Renal cortex interstitium (tissue), 11 donors: Measurements from ENCODE around the gene RAB17. TPM values are rescaled to one million over a fixed set of nuclear protein-coding genes. Genes with fewer than 3 reads are reported as not detected.

ENCODE experiments used
- DNase-seq, 11 donors: peaks; one replicate each; pipeline ENCODE4 v3.0.0-alpha.2; 2013; ENCODE audit warnings: low read depth in 9 of 11, low spot score in 4 of 11; ENCODE audit errors: extremely low read depth in 1 of 11
- polyA plus RNA-seq, 3 donors: library from polyadenylated mRNA; unstranded; fragments of 120-200 nt; gene quantifications; one replicate each; pipeline ENCODE4 v1.2.1, GENCODE V29; 2013; ENCODE audit not compliant: insufficient read length in 3 of 3

Gene RAB17
- polyA plus RNA-seq, 3 donors, result 9.9 to 22.9 (median 10.1) TPM

DNA sequence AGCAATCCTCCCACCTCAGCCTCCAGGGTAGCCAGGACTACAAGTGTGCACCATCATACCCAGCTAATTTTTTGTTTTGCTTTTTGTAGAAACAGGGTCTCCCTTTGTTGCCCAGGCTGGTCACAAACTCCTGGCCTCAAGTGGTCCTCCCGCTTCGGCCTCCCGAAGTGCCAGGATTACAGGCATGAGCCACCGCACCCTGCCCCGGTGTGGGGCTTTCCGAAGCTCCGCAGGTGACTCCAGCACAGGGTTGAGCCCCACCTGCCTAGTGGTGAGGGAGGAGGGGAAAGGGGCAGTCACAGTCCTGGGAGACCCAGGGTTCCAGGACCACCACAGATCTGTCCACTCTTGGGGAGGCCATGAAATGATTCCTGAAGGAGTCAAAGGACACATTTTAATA is 19.0 kb downstream of the RAB17 start:
- no peak for DNase-seq

DNA sequence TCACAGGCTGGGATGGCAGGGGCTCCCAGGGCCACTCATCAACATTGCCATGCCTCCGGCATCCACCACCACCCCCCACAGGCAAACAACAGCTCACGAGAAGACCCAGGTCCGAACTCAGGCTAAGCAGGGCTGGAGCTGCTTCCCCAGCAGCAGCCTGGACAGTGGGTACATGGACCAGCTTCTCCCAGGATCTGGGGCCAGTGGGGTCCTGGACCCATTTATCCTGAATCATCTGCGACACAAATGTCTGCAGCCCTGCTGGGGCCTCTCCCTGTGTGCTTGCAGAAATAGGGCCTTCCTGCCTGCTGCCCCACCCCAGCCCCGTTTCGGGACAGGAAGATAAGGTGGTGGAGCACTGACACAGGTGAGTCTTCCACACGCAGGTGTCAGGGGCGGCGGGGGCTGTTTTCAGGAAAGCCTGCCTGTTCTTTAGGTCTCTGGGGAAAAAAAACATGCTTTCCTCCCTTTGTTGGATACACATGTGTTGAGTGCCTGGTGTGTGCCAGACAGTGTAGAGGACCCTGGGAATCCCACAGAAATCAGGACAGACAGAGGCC is 19.7 kb downstream of the RAB17 start:
- no peak for DNase-seq

DNA sequence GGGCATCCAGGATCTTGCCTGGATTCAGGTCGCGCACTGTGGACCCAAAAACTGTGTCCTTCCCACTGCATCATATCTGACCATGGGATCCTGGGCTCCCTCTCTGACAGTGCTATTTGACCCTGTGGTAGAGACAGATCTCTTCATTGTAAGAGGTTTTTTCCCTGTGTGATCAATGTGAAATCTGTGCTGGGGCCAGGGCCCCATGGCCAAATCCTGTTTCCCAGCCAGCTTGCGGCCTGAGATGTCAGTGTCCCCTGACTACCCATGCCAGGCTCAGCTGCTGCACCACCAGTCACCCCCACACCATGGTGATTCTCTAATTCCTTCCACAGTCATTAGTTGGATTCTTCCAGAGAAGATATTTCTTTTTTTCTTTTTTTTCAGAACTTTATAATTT is 20.6 kb downstream of the RAB17 start:
- no peak for DNase-seq

DNA sequence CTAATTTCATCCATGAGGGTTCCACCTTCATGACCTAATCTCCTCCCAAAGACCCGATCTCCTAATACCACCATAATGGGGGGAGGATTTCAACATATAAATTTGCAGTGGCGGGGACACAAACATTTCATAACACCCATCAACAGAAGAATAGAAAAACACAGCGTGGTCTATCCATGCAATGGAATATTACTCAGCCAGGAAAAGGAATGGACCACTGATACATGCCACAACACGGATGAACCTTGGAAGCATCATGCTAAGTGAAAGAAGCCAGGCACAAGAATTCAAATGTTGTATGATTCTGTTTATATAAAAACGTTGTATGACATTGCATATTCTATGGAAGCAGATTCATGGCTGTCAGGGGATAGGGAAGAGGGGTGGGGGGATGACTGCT is 21.5 kb downstream of the RAB17 start:
- no peak for DNase-seq

- no peak for DNase-seq
Observed at GRCh38 chr2:237568121-237568660, 22.3 kb downstream of the RAB17 start.

- no peak for DNase-seq
Observed at GRCh38 chr2:237567276-237568029, 23.1 kb downstream of the RAB17 start.

GRCh38 chr2:237566401-237567235 is 23.9 kb downstream of the RAB17 start, which contains the start of gene PRLH:
TSS of gene PRLH (plus strand) at chr2:237566574. CDS start at chr2:237566574, 0 bp downstream.
- no peak for DNase-seq

- DNase-seq, result no peak
Observed at GRCh38 chr2:237565974-237566373, 24.6 kb downstream of the RAB17 start.

- no peak for DNase-seq
Observed at GRCh38 chr2:237564526-237565131, 25.9 kb downstream of the RAB17 start.

DNA sequence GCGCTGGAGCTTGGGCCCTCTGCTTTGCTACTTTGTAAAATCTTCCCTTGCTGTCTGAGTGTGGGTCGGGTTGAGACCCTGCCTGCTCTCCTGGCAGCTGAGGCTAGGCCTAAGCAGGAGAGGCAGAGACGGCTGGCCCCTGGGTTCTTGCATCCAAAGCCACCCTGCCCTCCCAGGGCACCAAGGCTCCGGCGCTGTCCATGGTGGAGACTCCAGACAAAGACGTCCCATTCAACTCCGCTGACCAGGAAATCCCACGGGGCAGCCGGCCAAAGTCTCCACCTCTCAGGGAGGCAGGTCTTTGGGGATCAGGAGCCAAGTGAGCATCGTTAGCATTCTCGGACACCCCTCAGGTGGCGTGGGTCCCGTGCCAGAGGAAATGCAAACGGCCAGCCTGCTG is 26.7 kb downstream of the RAB17 start:
- DNase-seq, result peak in 6 of 11 donors; percentile 35 to 68 (median 44)

- no peak for DNase-seq
Observed at GRCh38 chr2:237561221-237561620, 29.3 kb downstream of the RAB17 start.

GRCh38 chr2:237558961-237559641 is 31.4 kb downstream of the RAB17 start:
- DNase-seq, result peak in 2 of 11 donors; percentile 24 to 36

- DNase-seq, result no peak
Observed at GRCh38 chr2:237557633-237558015, 32.9 kb downstream of the RAB17 start.

DNA sequence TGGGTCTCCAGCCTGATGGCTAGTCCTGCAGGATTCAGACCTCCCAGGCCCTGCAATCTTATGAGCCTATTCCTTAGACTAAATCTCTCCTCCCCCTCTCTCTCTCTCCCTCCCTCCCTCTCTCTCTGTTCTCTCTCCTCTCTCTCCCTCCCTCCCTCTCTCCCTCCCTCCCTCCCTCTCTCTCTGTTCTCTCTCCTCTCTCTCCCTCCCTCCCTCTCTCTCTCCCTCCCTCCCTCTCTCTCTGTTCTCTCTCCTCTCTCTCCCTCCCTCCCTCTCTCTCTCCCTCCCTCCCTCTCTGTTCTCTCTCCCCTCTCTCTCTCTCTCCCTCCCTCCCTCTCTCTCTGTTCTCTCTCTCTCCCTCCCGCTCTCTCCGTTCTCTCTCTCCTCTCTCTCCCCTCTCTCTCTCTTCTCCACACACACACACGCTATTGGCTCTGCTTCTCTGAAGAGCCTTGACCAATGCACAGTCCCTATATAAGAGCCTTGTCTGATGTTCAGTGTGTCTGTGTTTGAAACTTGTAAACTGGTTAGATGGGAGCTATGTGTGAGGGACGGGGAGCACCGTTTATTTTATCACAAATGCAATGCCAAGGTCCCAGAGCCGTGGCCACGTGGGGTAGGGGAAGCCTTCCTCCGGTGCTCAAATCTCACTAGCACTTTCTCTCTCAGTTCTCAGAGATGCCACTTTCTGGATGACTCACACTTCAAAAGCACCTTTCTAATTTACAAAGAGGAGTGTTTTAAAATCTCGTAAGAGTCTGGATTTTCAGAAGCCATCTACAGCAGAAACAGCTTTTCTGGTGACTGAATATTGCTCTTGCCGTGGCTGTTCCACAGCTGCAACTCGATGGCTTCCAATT is 33.5 kb downstream of the RAB17 start:
- no peak for DNase-seq

DNA sequence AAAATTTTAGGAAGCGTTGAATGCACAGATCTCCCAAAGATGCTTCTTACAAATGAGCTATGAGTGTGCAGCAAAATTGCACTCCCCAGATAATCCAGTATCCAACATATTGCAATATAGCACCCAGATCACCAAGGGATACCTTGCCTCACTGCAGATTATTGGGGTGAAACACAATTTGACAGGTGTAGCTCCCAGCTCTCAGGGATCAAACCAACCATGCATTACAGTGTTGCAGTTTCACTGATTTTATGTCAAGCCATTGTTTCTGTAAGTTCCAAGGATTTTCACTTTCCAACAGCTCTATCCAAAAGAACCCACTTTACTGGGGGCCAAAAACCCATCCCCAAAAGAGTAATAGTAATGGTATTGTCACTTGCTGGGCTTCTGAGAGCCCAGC is 35.0 kb downstream of the RAB17 start:
- no peak for DNase-seq

DNA sequence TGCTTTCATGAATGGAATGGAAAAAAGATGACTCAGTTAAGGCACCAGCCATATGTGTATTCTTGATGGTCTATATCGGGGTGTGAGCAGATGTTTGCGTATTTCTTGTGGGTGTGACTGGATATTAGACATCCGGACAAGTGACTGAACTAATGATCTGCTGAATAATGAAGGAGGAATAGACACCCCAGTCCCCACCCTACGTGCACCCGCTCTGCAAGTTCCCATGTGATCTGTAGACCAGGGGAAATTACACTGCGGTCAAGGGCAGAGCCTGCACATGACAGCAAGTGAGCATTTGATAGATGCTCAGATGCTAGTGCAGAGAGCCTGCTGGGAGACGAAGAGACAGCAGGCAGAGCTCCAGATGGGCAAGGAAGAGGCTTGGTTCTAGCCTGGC is 36.6 kb downstream of the RAB17 start:
- DNase-seq, result no peak

DNA sequence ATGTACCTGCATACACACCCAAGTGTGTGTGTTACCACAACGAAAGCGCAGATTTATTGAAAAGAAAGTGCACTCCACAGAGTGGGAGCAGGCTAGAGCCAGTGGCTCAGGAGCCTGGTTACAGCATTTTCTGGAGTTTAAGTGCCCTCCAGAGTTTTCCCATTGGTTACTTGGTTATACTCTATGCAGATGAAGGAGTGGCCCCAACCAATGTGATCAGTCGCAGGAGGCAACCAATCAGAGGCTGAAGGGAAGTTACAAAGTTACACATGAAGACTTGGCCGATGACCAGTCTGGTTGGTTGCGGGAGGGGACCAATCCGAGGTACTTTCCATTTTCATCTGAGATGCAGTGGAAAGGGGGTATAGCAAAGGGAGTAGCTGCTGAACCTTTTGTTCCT is 37.6 kb downstream of the RAB17 start:
- no peak for DNase-seq

DNA sequence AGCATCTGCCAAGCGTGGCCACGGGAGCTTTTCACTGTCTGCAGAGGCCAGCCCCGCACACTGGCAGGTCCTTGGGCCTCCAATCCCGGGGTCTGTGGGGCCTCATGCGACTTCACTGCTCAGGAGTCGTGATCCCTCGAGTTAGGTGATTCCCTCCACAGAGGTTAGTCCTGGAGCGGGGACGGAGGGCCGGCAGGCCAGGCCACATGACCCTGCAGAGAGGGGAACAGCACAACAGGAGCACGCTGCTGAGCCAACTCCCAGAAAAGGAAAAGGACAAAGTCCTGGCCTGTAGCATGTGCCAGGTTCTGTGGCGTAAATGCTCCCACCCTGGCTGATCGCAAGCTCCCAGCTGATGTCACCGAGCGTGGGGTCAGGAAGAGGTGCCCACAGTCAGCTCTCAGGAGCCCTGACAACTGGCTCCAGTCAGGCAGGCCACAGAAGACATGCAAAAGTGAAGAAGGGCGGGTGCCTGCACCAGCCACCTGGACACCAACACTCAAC is 39.4 kb downstream of the RAB17 start:
- no peak for DNase-seq
